ENCODE measurements around the gene IFITM5.

The IFITM5 gene

DNA sequence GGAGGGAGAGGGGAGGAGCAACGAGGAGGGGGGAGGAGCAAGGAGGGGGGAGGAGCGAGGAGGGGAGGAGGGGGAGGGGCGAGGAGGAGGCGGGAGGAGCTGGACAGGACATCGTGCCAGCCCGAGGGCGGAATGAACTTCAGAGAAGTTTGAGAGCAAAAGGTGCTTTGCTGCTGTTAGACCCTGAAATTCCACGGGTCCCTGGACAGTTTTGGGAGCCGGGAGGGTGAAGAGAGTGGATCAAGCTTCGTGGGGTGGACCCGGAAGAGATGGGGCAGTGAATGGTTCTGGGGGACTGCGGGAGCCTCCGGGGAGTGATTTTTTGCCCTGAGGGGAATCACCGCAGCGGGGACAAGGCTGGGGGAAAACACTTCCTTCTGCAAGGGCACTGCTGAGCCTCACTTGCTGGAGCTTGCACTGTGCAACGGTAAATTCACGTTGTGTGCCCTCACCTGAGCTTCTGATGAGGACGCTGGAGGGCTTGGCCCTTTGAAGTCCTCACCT, 31.8 kb downstream of the IFITM5 start:
- DNase-seq (ENCODE audit: low read depth, low spot score), result no peak

DNA sequence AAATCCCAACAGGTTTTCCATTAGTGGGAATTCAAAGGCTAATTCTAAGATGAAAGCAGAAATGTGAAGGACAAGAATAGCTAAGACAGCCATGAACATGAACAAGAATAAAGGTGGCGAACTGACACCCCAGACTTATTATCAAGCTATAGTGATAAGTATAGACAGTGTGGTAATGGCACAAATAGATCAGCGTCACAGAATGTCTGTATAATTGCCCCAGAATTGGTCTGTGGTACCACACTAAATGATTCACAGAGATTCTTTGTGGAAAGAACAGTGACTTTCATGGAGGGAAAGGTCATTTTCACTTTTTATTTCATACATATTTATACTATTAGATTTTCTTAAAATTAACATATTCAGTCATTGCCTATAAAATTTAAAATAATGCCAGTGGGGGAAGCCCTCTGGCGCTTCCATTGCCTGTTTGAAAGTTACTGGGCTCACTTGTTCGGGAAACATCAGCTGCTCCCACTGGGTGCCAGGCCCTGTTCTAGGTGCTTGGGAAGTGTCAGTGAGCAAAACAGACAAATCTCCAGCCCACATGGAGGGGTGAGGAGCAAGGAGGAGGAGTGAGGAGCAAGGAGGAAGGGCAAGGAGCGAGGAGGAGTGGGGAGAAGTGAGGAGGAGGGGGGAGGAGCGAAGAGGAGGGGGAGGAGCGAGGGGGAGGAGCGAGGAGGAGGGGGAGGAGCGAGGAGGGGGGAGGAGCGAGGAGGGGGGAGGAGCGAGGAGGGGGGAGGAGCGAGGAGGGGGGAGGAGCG, 32.5 kb downstream of the IFITM5 start:
- DNase-seq (ENCODE audit: low read depth, low spot score), result no peak

DNA sequence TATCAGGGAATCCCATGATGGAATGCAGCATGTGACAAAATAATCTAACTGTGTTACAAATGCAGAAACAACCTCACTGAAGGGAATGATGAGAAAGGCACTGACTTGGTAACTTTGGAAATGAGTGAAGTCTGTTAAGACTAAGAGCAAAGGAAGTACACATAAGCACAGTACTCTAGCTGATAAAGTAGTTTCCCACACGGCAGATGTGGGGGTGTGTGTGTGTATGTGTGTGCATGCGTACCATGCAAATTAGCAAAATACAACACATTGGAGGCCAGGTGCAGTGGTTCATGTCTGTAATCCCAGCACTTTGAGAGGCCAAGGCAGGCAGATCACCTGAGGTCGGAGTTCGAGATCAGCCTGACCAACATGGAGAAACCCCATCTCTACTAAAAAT, 37.7 kb downstream of the IFITM5 start:
- no peak for DNase-seq (ENCODE audit: low read depth, low spot score)

DNA sequence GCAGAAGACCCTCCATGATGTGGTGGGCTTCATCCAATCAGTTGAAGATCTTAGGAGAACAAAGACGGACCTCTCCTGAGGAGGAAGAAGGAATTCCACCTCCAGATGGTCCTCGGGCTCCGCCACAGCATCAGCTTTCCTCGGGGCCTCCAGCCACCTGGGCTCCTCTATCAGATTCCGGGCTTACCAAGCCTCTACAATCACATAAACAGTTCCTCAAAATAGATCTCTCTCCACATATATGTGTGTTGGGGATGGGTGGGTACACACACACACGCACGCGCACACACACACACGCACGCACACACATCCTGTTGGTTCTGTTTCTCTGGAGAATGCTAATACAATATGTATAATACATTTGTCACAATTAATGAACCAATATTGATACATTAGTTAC, 39.9 kb downstream of the IFITM5 start:
- DNase-seq (ENCODE audit: low read depth, low spot score), result no peak

- no peak for DNase-seq (ENCODE audit: low read depth, low spot score)
Measured at GRCh38 chr11:257766-258493, 41.4 kb downstream of the IFITM5 start.

DNA sequence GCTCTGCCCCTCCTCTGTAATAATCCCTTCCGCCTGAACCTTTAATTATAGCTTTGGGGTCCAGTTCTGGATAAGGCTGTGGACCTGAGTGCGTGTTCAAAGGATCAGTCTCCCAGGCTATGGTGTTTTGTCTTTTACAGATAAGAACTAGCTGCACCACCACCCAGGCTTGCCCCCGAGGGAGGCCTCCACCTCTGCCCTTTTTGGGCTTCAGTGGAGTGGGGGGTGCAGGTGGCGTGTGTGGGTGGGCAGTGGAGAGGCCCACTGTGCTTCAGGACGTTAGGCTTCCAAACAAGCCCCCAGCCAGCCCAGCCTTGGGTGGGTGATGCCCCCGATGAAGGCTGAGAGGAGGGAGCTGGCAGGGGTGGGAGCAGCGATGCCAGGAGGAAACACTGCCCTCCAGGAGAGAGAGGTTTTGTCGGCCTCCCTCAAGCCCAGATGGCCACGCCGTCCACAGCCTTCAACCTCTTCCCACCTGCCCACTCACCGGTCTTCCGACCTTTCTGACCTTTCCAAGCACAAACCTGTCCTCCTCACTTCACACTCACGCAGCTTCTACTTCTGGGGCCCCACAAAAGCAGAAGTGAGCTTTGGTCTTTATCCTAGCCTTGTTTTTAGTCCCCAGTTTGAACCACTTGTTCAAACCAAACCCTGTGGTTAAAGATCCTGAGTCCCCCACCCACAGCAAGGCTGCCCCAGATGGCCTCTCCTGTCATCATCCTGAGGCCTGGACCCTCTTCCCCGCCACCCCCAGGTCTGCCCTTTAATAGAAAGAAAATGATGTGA, 42.2 kb downstream of the IFITM5 start:
- DNase-seq (ENCODE audit: low read depth, low spot score), result no peak

- no peak for DNase-seq (ENCODE audit: low read depth, low spot score)
Measured at GRCh38 chr11:255816-256215, 43.5 kb downstream of the IFITM5 start.

- no peak for DNase-seq (ENCODE audit: low read depth, low spot score)
Measured at GRCh38 chr11:255176-255575, 44.1 kb downstream of the IFITM5 start.

GRCh38 chr11:253886-254270, 45.4 kb downstream of the IFITM5 start:
- DNase-seq (ENCODE audit: low read depth, low spot score), result no peak

- DNase-seq (ENCODE audit: low read depth, low spot score), result no peak
Measured at GRCh38 chr11:253160-253885, 46.0 kb downstream of the IFITM5 start.

DNA sequence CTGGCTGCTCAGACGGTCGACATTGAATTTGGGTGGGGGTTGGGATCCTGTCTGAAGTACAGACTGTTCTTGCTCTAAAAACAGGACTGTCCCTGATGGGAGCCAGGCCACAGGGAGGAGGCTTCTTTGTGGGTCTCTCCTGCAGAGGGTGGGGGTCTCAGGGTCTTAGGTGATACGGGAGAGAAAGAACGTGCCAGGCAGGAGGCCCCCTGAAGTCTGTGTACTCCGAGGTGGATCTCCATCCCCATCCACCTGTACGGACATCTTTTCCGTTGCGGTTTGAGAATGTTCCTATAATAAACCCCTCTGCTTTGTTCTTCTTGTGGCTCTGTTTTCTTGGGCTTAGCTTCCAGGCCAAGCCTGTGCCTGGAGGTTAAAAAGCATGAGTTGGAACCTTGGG, 46.7 kb downstream of the IFITM5 start:
- DNase-seq (ENCODE audit: low read depth, low spot score), result no peak

DNA sequence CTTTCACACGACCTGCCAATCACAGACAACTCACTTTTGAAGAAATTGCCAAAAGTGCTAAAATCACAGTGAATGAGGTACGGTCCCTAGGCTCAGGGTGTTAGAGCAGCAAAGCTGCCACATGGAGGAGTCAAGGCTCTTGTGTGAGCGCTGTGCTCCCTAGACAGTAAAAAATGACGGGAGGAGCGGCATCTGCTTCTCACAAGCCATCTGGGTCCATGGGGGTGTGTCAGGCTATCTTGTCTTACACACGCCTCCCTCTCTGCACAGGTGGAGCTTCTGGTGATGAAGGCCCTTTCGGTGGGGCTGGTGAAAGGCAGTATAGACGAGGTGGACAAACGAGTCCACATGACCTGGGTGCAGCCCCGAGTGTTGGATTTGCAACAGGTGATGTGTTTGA, 47.8 kb downstream of the IFITM5 start:
- no peak for DNase-seq (ENCODE audit: low read depth, low spot score)

DNA sequence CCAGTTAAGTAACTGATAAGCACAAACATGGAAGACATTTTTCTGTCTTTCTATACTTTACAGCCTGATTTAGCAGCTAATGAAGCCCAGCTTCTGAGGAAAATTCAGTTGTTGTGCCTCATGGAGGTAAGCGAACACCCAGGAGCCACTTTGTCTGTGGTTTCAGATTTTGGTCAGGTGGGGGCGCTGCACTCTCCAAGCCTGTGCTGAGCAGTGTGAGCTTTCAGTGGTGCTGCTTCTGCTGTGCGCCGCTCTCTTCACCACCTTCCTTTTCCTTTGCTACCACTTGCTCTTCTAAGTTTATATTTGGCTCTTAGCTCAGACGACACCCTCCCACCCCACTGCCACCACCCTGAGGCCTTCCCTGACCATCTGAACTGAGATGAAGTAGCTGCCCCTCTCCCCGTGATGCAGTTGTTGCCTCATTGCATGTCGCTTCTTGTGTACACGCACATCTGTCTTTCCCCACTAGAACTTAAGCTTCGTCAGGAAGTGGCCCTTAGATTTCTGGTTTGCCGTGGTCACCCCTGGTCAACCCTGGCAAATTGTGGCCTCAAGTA, 48.5 kb downstream of the IFITM5 start:
- no peak for DNase-seq (ENCODE audit: low read depth, low spot score)

- no peak for DNase-seq (ENCODE audit: low read depth, low spot score)
Measured at GRCh38 chr11:250274-250673, 49.1 kb downstream of the IFITM5 start.

- DNase-seq (ENCODE audit: low read depth, low spot score), result no peak
Measured at GRCh38 chr11:249062-249461, 50.3 kb downstream of the IFITM5 start.

Measured in brain pericyte (primary cell).